ENCODE results near the gene DTNBP1.

The DTNBP1 gene

DNA sequence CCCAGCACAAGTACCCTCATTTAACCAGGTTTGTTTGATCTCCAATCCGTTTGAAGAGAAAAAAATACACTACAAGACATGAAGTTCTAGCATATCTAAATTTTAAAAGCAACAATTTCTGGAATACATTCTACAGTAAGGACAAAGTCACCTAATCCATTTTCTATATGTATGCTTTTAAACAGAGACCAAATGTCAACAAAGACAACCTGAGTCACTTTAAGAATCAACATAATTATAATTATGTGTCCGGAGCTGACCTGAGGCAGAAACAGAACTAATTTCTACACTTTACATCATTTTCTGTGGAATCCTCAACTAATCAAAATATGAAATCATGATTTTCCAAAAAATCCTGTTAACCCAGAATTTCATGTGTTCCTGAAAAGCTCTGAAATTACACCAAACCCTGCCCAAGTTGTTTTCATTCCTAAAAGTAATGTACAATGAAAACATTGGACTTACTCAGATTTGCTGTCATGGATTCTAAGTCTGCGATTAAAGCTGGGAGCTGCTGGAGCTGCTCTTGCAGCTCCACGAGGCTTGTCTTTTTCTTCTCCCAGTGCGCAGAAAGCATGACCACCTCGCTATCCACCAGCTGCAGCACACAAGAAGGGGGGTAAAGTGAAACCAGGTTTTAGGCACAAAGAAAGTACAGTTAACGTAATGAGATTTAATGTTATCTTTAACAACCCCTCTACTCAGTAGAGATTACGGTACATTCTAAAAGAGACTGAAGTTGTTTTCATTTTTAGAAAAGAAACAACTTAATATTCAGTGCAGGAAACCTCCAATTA is 35.8 kb downstream of the DTNBP1 start:
- no peak for DNase-seq (ENCODE audit: extremely low read depth in 1 of 2, low read depth in 1 of 2)

- no peak for DNase-seq (ENCODE audit: extremely low read depth in 1 of 2, low read depth in 1 of 2)
Observed at GRCh38 chr6:15626160-15626559, 36.7 kb downstream of the DTNBP1 start.

DNA sequence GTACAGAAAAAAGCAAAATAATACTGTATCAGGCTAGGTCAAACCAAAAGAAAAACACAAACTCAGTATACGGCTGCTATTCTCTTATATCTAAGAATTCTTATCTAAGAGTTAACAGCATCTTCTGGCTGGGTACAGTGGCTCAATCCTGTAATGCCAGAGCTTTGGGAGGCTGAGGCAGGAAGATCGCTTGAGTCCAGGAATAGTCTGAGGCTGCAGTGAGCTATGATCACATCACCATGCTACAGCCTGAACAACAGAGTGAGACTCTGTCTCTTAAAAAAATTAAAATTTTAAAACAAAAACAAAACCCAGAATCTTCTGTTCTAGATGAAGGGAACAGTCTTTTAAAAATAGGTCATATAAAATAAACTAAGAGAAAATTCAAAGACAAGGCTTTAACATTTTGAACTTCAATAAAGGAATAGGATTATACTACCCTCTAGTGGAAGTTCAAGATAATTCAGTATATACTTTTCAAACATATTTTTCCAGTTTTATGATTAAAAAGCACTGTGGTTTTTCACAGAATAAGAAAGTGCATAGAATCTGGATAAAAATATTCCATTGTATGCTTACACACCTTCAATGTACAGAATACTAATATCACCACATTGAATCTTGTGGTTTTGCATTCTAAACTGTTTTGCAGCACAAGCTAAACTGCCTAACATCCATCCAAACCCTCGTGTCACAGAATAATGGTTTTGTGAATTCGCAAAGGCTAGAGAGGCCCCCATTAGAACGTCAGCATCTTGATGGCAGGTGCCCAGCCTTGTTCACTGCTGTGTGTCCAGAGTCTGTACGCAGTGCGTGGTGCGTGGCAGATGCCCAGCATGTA is 39.3 kb downstream of the DTNBP1 start:
- DNase-seq (ENCODE audit: extremely low read depth in 1 of 2, low read depth in 1 of 2): no peak

GRCh38 chr6:15622045-15622740 is 40.6 kb downstream of the DTNBP1 start:
- no peak for DNase-seq (ENCODE audit: extremely low read depth in 1 of 2, low read depth in 1 of 2)

DNA sequence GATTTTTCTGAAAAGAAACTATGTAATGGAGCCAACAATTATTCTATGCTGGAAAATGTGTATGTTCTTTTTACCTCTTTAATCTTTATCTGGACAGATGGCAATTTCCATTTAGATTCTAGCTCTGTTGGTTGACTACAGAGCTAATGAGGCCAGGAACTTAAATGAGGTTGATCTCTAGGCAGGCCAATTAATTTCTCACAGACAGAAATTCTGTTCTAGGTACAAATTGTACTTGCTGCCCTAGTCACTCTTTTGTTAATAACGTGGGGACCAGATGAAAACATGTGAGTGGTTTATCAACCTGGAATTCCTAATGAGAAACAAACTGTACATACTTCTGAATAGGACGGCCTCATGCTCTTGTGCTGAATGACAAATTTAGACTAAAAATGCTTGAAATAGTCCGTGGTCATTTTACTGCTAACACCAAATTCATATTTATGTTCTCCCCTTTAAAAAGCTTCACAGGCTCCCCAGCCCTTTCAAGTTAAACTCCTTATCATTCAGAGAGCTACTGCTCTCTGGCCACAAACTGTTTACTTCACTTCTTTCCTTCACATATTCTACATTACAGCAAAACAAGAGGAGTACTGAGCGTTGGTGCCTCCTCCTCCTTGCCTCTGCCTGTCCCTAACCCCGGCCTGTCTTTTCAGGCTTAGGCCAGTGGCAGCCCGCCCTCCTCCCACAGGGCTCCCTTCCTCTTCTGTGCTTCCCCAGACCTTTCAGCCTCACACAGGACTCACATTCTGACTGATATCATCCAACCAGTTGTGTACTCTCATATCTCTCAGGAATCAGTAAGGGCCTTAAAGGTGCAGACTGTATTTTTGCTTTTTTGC is 41.4 kb downstream of the DTNBP1 start:
- DNase-seq (ENCODE audit: extremely low read depth in 1 of 2, low read depth in 1 of 2): peak in 1 of 2 donors; percentile 22

GRCh38 chr6:15620611-15621010 is 42.2 kb downstream of the DTNBP1 start:
- no peak for DNase-seq (ENCODE audit: extremely low read depth in 1 of 2, low read depth in 1 of 2)

GRCh38 chr6:15619330-15619729 is 43.5 kb downstream of the DTNBP1 start:
- DNase-seq (ENCODE audit: extremely low read depth in 1 of 2, low read depth in 1 of 2): no peak

GRCh38 chr6:15618685-15619084 is 44.1 kb downstream of the DTNBP1 start:
- DNase-seq (ENCODE audit: extremely low read depth in 1 of 2, low read depth in 1 of 2): no peak

DNA sequence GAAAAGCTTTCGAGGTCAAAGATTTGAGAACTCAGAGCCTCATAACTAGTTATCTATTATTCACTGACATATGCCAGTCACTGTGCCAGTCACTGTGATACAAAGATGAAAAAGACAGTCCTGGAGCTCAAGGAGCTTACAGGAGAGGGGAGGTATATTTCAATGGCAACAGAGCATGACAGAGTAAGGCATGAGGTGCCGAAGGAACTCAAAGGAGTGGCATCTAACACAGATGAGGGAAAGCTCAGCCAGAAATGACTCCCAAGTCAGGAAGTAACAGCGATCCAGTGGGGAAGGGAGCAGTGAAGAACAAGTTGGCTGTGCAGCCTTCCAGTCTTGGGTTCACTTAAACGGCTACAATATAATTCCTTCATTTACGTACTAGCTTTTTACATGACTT is 46.6 kb downstream of the DTNBP1 start:
- DNase-seq (ENCODE audit: extremely low read depth in 1 of 2, low read depth in 1 of 2): no peak

DNA sequence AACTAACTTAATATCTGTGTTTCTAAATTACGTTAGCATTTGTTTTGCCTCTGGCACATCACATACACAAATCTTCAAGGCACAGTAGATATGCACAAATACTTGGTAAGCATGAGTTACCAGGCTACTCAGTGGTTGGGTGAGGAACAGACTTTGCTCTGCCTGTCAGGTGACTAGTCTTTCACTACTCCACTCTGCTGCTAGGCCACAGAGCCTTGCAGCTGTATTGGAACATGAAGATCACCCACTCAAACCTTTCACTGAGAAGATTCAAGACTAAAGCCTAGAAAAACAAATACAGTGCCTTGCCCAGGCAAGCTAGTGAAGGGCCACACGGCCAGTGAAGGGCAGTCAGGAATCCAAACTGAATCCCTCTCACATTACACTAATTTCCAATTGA is 47.0 kb downstream of the DTNBP1 start:
- no peak for DNase-seq (ENCODE audit: extremely low read depth in 1 of 2, low read depth in 1 of 2)

GRCh38 chr6:15614277-15614676 is 48.6 kb downstream of the DTNBP1 start:
- DNase-seq (ENCODE audit: extremely low read depth in 1 of 2, low read depth in 1 of 2): no peak

DNA sequence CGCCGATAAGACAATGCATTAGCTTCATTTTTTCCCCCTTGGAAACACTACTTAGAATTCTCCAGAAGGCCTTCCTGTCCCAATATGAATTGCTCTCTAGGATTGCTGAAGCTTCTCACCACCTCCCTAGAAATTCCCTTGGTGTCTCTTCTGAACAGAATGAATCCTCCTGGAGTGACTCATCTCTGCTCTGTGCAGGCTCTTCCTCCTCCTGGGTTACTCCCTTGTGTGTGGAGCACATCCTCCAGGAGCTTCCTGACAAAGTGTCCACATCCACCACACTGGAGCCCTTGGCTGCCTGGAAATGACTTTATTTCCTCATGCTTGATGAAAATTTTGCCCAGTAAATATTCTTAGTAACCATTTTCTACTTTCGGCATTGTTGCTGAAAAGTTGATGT is 54.4 kb downstream of the DTNBP1 start:
- DNase-seq (ENCODE audit: extremely low read depth in 1 of 2, low read depth in 1 of 2): no peak

GRCh38 chr6:15607603-15608002 is 55.2 kb downstream of the DTNBP1 start:
- DNase-seq (ENCODE audit: extremely low read depth in 1 of 2, low read depth in 1 of 2): no peak

DNA sequence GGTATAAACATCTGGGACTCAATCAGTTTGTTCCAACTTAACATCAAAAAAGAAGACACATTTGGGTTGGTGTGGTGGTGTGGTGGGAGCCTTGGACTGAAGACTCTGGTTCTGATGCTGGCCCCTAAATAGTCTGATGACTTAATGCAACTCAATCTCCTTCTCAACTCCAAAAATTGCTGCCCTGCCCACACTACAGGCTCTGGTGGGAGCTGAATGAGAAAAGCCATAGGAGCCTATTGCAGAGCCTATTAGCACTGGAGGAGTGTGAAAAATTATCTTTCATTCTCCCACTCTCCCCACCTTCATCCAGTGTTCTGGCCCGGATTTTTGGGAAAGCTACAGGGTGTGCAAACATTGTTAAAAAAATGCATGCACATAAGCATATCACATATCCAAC is 56.5 kb downstream of the DTNBP1 start:
- DNase-seq (ENCODE audit: extremely low read depth in 1 of 2, low read depth in 1 of 2): no peak

- no peak for DNase-seq (ENCODE audit: extremely low read depth in 1 of 2, low read depth in 1 of 2)
Observed at GRCh38 chr6:15604843-15605242, 58.0 kb downstream of the DTNBP1 start.

DNA sequence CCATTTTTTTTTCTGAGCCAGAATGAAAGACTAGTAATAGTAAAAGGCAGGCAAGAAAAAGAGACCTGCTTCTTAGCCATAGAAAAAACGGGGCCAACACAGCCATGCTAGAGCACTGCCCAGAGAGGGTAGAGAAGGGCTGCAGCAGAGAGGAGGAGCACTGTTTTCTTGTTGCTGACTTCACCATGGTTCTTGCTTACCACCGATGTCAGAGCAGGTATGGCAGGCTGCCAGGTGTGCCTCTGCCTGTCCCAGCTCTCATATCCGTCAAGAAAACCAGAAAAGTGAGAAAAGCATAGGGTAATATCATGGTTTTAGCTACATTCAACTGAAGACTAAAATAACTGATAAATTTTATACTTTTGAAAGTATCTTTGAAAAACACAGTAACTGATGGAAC is 60.7 kb downstream of the DTNBP1 start:
- DNase-seq (ENCODE audit: extremely low read depth in 1 of 2, low read depth in 1 of 2): no peak

GRCh38 chr6:15598273-15598798 is 64.5 kb downstream of the DTNBP1 start:
- no peak for DNase-seq (ENCODE audit: extremely low read depth in 1 of 2, low read depth in 1 of 2)

DNA sequence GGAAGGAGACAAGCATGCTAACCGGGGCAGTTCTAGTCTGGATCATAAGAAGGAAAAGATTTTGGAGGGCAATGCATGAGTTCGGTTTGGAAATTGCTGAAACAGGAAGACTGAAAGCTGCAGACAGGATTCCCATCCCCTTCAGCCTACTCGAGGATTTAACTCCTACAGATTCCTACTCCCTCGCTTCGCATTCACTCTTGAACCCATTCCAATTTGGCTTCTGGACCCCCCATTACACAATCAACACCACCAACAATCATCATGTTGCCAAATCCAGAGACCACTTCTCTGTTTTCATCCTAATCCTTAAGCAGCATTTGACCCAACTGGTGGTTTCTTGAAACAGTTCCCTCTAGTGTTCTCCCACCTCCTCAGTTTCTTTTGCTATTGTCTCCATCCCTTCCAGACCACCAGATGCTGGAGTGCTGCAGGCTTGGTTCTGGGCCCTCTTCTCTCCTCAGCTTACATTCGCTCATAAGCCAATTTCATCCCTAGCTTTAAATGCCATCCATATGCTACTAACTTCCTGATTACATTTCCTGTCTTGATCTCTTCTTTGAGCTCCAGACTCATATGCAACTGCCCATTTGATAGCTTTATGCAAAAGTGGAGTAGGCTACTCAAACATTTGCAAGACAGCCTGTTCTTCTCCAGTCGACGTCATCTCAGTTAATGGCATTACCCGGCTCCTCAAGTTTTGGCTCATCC is 66.5 kb downstream of the DTNBP1 start:
- DNase-seq (ENCODE audit: extremely low read depth in 1 of 2, low read depth in 1 of 2): no peak

DNA sequence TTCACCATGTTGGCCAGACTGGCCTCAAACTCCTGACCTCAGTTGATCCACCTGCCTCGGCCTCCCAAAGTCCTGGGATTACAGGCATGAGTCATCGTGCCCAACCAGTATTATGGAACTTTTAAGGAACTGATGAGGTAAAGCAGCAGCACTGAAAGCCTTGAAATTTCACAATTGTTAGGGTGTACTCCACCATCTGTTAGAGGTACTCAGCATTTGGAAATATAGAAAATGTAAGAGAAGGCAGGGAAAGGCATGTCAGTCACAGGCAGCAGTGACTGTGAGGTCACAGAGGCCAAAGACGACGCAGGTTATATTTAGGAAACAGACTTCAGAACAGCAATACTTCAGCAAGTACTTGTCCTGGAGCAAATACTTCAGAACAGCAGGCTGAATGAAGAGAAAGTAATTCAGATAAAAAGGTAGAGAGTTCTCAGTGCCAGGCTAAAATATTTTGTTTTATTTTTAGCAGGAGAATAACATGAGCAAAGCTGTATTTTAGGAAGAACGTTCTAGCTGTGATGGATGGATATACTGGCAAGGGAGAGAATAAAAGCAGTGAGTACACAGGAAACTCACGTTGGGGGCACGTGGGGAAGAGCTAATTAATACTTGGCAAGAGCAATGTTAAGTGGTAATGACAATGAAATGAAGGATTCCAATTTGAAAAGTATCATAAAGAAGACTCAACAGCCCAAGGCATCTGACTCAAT is 67.2 kb downstream of the DTNBP1 start:
- no peak for DNase-seq (ENCODE audit: extremely low read depth in 1 of 2, low read depth in 1 of 2)

Data from stimulated activated CD8-positive, alpha-beta memory T cell treated with anti-CD3 and anti-CD28 coated beads, Interleukin-7, amount 100 ng/mL, for 48 hours (primary cell).